Neural cell (in vitro differentiated cells): ENCODE data around the gene TAF1C. TPM values are rescaled to one million over a fixed set of nuclear protein-coding genes. Genes with fewer than 3 reads are reported as not detected.

Experiments
- H2AFZ ChIP-seq: fragments of 200-600, 300-800 bp; sonication (generic), shearing (Covaris generic); 2 replicates; pipeline ENCODE4 v1.6.0; 2014; ENCODE audit warnings: low read depth, mild to moderate bottlenecking, antibody characterized with exemption, low read length, moderate library complexity
- H3F3A ChIP-seq: fragments of 200-600 bp; shearing (Covaris generic); 2 replicates; pipeline ENCODE4 v1.6.1; 2016; ENCODE audit warnings: mild to moderate bottlenecking, moderate library complexity, mixed read lengths, antibody characterized with exemption, low read length; ENCODE audit not compliant: insufficient read depth, poor library complexity, severe bottlenecking
- H3K27ac ChIP-seq: fragments of 200-600, 300-800 bp; sonication (generic), shearing (Covaris generic); 2 replicates; pipeline ENCODE4 v1.5.1; 2014; ENCODE audit warnings: mild to moderate bottlenecking, low read length, moderate library complexity
- H3K27me3 ChIP-seq: fragments of 300-800, 200-600 bp; sonication (generic), shearing (Covaris generic); 2 replicates; pipeline ENCODE4 v1.6.0; 2014; ENCODE audit warnings: mild to moderate bottlenecking, low read depth, low read length, moderate library complexity; ENCODE audit not compliant: insufficient read depth
- H3K36me3 ChIP-seq: fragments of 300-800, 200-600 bp; sonication (generic), shearing (Covaris generic); 2 replicates; pipeline ENCODE4 v1.5.1; 2014; ENCODE audit warnings: mild to moderate bottlenecking, antibody characterized with exemption, low read length, moderate library complexity; ENCODE audit not compliant: insufficient read depth
- H3K4me2 ChIP-seq: fragments of 300-800, 200-600 bp; sonication (generic), shearing (Covaris generic); 2 replicates; pipeline ENCODE4 v1.6.0; 2014; ENCODE audit warnings: mild to moderate bottlenecking, low read length
- H3K4me3 ChIP-seq: fragments of 300-800, 200-600 bp; sonication (generic), shearing (Covaris generic); 2 replicates; pipeline ENCODE4 v1.5.1; 2014; ENCODE audit warnings: mild to moderate bottlenecking, low read length, moderate library complexity
- H3K79me2 ChIP-seq: fragments of 200-600 bp; shearing (Covaris generic); replicated peaks from 2 replicates; pipeline ENCODE4 v1.6.0; 2014; ENCODE audit warnings: mild to moderate bottlenecking, low read length, moderate library complexity; ENCODE audit not compliant: insufficient read depth
- H3K9ac ChIP-seq: fragments of 300-800, 200-600 bp; sonication (generic), shearing (Covaris generic); 2 replicates; pipeline ENCODE4 v1.6.1; 2016; ENCODE audit warnings: mild to moderate bottlenecking, low read length, mixed read lengths
- H3K9me2 ChIP-seq: fragments of 200-600 bp; shearing (Covaris generic); 2 replicates; pipeline ENCODE4 v1.6.1; 2016; ENCODE audit warnings: mild to moderate bottlenecking, low read length, mixed read lengths; ENCODE audit not compliant: insufficient read depth
- H3K9me3 ChIP-seq: fragments of 200-600, 300-800 bp; sonication (generic), shearing (Covaris generic); 2 replicates; pipeline ENCODE4 v1.6.1; 2016; ENCODE audit warnings: mild to moderate bottlenecking, mixed run types, low read length, moderate library complexity, mixed read lengths
- H4K20me1 ChIP-seq: fragments of 200-600 bp; shearing (Covaris generic); 2 replicates; pipeline ENCODE4 v1.6.1; 2016; ENCODE audit warnings: mild to moderate bottlenecking, mixed run types; ENCODE audit not compliant: insufficient read depth
- EP300 ChIP-seq: fragments of 450-650 bp; conservative IDR thresholded peaks from 2 replicates; pipeline ENCODE4 v1.6.1; 2014; ENCODE audit warnings: antibody characterized with exemption, mild to moderate bottlenecking, moderate library complexity; ENCODE audit not compliant: poor library complexity, severe bottlenecking
- EZH2 ChIP-seq: fragments of 200-600, 300-800 bp; shearing (Covaris generic), sonication (generic); IDR thresholded peaks from 2 replicates; pipeline ENCODE4 v1.6.1; 2014; ENCODE audit warnings: antibody characterized with exemption, low read length, borderline replicate concordance, mild to moderate bottlenecking; ENCODE audit not compliant: insufficient read depth, poor library complexity, severe bottlenecking
- MXI1 ChIP-seq: fragments of 450-650 bp; conservative IDR thresholded peaks from 2 replicates; pipeline ENCODE4 v1.6.1; 2014; ENCODE audit warnings: antibody characterized with exemption, mild to moderate bottlenecking; ENCODE audit not compliant: poor library complexity, severe bottlenecking
- POLR2AphosphoS5 ChIP-seq: IDR thresholded peaks from 2 replicates; pipeline ENCODE4 v1.6.1; 2012
- RAD21 ChIP-seq: fragments of 450-650 bp; conservative IDR thresholded peaks from 2 replicates; pipeline ENCODE4 v1.6.1; 2014; ENCODE audit warnings: antibody characterized with exemption, mild to moderate bottlenecking, moderate library complexity
- SMC3 ChIP-seq: fragments of 450-650 bp; conservative IDR thresholded peaks from 2 replicates; pipeline ENCODE4 v1.6.1; 2014; ENCODE audit warnings: antibody characterized with exemption, mild to moderate bottlenecking, moderate library complexity; ENCODE audit not compliant: poor library complexity
- TAF1 ChIP-seq: IDR thresholded peaks from 2 replicates; pipeline ENCODE4 v1.6.1; 2012; ENCODE audit warnings: low read depth
- polyA plus RNA-seq: library from polyadenylated mRNA; depleted of rRNA; stranded (reverse); fragments of >200 nt; gene quantifications from 2 replicates; pipeline ENCODE4 v1.2.3, GENCODE V29; 2014
- TF ChIP-seq, protein P1 (sequence below): fragments of 450-650 bp; IDR thresholded peaks from 2 replicates; pipeline ENCODE4 v1.5.1; 2014; ENCODE audit warnings: antibody characterized with exemption, mild to moderate bottlenecking, moderate library complexity; ENCODE audit not compliant: poor library complexity, severe bottlenecking
- TF ChIP-seq, protein P2 (sequence below): IDR thresholded peaks from 2 replicates; pipeline ENCODE4 v1.6.1; 2012; ENCODE audit warnings: borderline replicate concordance

TAF1C gene
- polyA plus RNA-seq, 1 donor from 2014 or later = 25.5 TPM

- Histone ChIP-seq H3F3A (no peaks in the 10 kb centered on the region), H2AFZ (no peak overlapping the region), H3K27ac (no peak overlapping the region), H3K4me3 (no peak overlapping the region), H3K27me3 (no peaks in the 10 kb centered on the region), H4K20me1 (no peaks in the 10 kb centered on the region), H3K9me3 (no peaks in the 10 kb centered on the region), H3K36me3 (no peaks in the 10 kb centered on the region), H3K79me2 (peaks cover 20% of the 10 kb centered on the region), H3K9ac (no peak overlapping the region), H3K9me2 (no peaks in the 10 kb centered on the region), H3K4me2 (no peak overlapping the region)
- TF ChIP-seq SMC3 (no peak), EP300 (no peak), RAD21 (no peak), TAF1 (no peak), MXI1 (no peak), POLR2AphosphoS5 (no peak), EZH2 (no peak)
- TF ChIP-seq, protein P1, sequence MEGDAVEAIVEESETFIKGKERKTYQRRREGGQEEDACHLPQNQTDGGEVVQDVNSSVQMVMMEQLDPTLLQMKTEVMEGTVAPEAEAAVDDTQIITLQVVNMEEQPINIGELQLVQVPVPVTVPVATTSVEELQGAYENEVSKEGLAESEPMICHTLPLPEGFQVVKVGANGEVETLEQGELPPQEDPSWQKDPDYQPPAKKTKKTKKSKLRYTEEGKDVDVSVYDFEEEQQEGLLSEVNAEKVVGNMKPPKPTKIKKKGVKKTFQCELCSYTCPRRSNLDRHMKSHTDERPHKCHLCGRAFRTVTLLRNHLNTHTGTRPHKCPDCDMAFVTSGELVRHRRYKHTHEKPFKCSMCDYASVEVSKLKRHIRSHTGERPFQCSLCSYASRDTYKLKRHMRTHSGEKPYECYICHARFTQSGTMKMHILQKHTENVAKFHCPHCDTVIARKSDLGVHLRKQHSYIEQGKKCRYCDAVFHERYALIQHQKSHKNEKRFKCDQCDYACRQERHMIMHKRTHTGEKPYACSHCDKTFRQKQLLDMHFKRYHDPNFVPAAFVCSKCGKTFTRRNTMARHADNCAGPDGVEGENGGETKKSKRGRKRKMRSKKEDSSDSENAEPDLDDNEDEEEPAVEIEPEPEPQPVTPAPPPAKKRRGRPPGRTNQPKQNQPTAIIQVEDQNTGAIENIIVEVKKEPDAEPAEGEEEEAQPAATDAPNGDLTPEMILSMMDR = no peak
- TF ChIP-seq, protein P2, sequence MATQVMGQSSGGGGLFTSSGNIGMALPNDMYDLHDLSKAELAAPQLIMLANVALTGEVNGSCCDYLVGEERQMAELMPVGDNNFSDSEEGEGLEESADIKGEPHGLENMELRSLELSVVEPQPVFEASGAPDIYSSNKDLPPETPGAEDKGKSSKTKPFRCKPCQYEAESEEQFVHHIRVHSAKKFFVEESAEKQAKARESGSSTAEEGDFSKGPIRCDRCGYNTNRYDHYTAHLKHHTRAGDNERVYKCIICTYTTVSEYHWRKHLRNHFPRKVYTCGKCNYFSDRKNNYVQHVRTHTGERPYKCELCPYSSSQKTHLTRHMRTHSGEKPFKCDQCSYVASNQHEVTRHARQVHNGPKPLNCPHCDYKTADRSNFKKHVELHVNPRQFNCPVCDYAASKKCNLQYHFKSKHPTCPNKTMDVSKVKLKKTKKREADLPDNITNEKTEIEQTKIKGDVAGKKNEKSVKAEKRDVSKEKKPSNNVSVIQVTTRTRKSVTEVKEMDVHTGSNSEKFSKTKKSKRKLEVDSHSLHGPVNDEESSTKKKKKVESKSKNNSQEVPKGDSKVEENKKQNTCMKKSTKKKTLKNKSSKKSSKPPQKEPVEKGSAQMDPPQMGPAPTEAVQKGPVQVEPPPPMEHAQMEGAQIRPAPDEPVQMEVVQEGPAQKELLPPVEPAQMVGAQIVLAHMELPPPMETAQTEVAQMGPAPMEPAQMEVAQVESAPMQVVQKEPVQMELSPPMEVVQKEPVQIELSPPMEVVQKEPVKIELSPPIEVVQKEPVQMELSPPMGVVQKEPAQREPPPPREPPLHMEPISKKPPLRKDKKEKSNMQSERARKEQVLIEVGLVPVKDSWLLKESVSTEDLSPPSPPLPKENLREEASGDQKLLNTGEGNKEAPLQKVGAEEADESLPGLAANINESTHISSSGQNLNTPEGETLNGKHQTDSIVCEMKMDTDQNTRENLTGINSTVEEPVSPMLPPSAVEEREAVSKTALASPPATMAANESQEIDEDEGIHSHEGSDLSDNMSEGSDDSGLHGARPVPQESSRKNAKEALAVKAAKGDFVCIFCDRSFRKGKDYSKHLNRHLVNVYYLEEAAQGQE = no peak
Measured at GRCh38 chr16:84184775-84185174, 2.1 kb downstream of the TAF1C start.

DNA sequence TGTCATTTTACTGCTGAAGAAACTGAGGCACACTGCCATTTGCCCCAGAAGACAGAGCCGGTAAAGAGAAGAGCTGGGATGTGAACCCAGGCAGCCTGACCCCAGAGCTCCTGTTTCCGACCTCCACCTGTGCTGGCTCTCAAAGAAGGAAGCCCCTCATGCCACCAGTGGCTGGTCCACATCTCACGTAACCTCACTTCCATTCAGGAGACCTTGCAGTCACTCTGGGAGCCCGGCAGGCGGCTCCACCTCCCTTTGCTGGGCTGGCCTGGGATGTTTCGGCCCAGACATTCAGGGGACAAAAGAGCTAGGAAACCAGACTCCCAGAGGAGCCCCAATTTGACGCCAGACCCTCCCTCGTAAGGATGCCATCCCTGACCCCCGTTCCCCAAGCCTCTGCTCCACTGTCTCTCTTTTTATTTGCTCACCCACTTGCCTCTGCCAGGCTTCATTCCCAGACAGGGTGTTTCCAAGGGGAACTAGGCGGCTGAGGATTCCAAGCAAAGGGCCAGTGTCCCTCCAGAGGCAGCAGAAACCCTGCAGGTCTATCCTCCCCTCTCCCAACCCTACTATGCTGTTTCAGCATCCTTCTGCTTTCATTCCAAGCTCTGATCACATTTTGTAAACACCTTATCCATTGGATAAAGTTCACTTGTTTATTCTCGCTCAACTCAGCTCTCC is 2.8 kb downstream of the TAF1C start:
- no peak overlapping the region for H3K27ac ChIP-seq
- TF ChIP-seq, protein P2 = no peak
- no peak overlapping the region for H3K4me3 ChIP-seq
- H3K36me3 ChIP-seq = no peaks in the 10 kb centered on the region
- H3K79me2 ChIP-seq = peaks cover 20% of the 10 kb centered on the region
- no peak overlapping the region for H3K9ac ChIP-seq
- H4K20me1 ChIP-seq = no peaks in the 10 kb centered on the region
- H3K9me3 ChIP-seq = no peaks in the 10 kb centered on the region
- no peaks in the 10 kb centered on the region for H3K9me2 ChIP-seq
- H3K27me3 ChIP-seq = no peaks in the 10 kb centered on the region
- no peak overlapping the region for H3K4me2 ChIP-seq
- no peak overlapping the region for H2AFZ ChIP-seq
- H3F3A ChIP-seq = no peaks in the 10 kb centered on the region
